Chondrocyte (in vitro differentiated cells): ENCODE measurements around the gene FKBP14. TPM values are rescaled to one million over a fixed set of nuclear protein-coding genes. Genes with fewer than 3 reads are reported as not detected.

Experiments
- DNase-seq: peaks from one replicate; pipeline ENCODE4 v3.0.0; 2021; ENCODE audit warnings: mixed read lengths, low spot score
- H3K27ac Mint-ChIP-seq: one replicate; pipeline ENCODE4 v1.8.0; 2021; ENCODE audit warnings: mild to moderate bottlenecking, moderate library complexity, mixed read lengths; ENCODE audit not compliant: unreplicated experiment
- H3K27me3 Mint-ChIP-seq: 2 replicates; pipeline ENCODE4 v1.8.0; 2021; ENCODE audit warnings: low read depth, mixed read lengths
- H3K36me3 Mint-ChIP-seq: 2 replicates; pipeline ENCODE4 v1.8.0; 2021; ENCODE audit warnings: low read depth, mixed read lengths
- H3K4me1 Mint-ChIP-seq: 2 replicates; pipeline ENCODE4 v1.8.0; 2021; ENCODE audit warnings: low read depth, mild to moderate bottlenecking, mixed read lengths
- H3K4me3 Mint-ChIP-seq: one replicate; pipeline ENCODE4 v1.8.0; 2021; ENCODE audit warnings: mild to moderate bottlenecking, moderate library complexity, mixed read lengths; ENCODE audit not compliant: unreplicated experiment
- H3K9me3 Mint-ChIP-seq: 2 replicates; pipeline ENCODE4 v1.8.0; 2021; ENCODE audit warnings: low read depth, mixed read lengths
- CTCF ChIP-seq: fragments of 200-600 bp; sonication (generic); IDR thresholded peaks from 2 replicates; pipeline ENCODE4 v1.5.0; 2021; ENCODE audit warnings: antibody characterized with exemption, mild to moderate bottlenecking, moderate library complexity
- total RNA-seq: library from RNA; stranded (reverse); gene quantifications from 3 replicates; pipeline ENCODE4 v1.2.1, GENCODE V29; 2021

Gene FKBP14
- total RNA-seq, 1 donor from 2014 or later, result 74.7 TPM

- Mint-ChIP-seq H3K9me3 (no peaks in the 10 kb centered on the region), H3K4me3 (no peak overlapping the region), H3K36me3 (peaks cover 10% of the 10 kb centered on the region), H3K27ac (peak overlapping the region; percentile 28), H3K4me1 (peaks cover 41% of the 10 kb centered on the region), H3K27me3 (no peaks in the 10 kb centered on the region)
- no peak for TF ChIP-seq CTCF
- no peak for DNase-seq
These were observed 6.5 kb downstream of the FKBP14 start for GRCh38 chr7:30019960-30020359.

- no peaks in the 10 kb centered on the region for H3K9me3 Mint-ChIP-seq
- H3K36me3 Mint-ChIP-seq, result peaks cover 10% of the 10 kb centered on the region
- H3K27me3 Mint-ChIP-seq, result no peaks in the 10 kb centered on the region
- H3K4me3 Mint-ChIP-seq, result no peak overlapping the region
- peak; percentile 64 for TF ChIP-seq CTCF
- DNase-seq, result no peak
- H3K27ac Mint-ChIP-seq, result no peak overlapping the region
- H3K4me1 Mint-ChIP-seq, result peaks cover 35% of the 10 kb centered on the region
These were observed 7.1 kb downstream of the FKBP14 start for GRCh38 chr7:30019387-30019786.

- Mint-ChIP-seq H3K27me3 (no peaks in the 10 kb centered on the region), H3K4me1 (peaks cover 26% of the 10 kb centered on the region), H3K36me3 (peaks cover 12% of the 10 kb centered on the region), H3K27ac (no peak overlapping the region), H3K4me3 (no peak overlapping the region), H3K9me3 (no peaks in the 10 kb centered on the region)
- no peak for TF ChIP-seq CTCF
- DNase-seq, result no peak
These were observed 8.1 kb downstream of the FKBP14 start for GRCh38 chr7:30018451-30018850.

- no peak for DNase-seq
- H3K36me3 Mint-ChIP-seq, result peaks cover 10% of the 10 kb centered on the region
- H3K9me3 Mint-ChIP-seq, result no peaks in the 10 kb centered on the region
- no peaks in the 10 kb centered on the region for H3K4me1 Mint-ChIP-seq
- H3K27me3 Mint-ChIP-seq, result no peaks in the 10 kb centered on the region
- no peak overlapping the region for H3K27ac Mint-ChIP-seq
- no peak for TF ChIP-seq CTCF
- no peak overlapping the region for H3K4me3 Mint-ChIP-seq
These were observed 13.7 kb downstream of the FKBP14 start for GRCh38 chr7:30012757-30013156.

- Mint-ChIP-seq H3K27ac (no peak overlapping the region), H3K4me1 (no peaks in the 10 kb centered on the region), H3K36me3 (peaks cover 6% of the 10 kb centered on the region), H3K9me3 (no peaks in the 10 kb centered on the region), H3K4me3 (no peak overlapping the region), H3K27me3 (no peaks in the 10 kb centered on the region)
- TF ChIP-seq CTCF, result no peak
- DNase-seq, result no peak
These were observed 16.5 kb downstream of the FKBP14 start for GRCh38 chr7:30010021-30010420.
